HG03439 (cell line): ENCODE data around the gene VGLL4.

Experiments
- ATAC-seq: cut with Tn5 transposase; IDR thresholded peaks from one replicate; pipeline ENCODE4 v1.9.1; 2021; ENCODE audit warnings: mild to moderate bottlenecking, moderate library complexity; ENCODE audit not compliant: unreplicated experiment

Gene VGLL4

DNA sequence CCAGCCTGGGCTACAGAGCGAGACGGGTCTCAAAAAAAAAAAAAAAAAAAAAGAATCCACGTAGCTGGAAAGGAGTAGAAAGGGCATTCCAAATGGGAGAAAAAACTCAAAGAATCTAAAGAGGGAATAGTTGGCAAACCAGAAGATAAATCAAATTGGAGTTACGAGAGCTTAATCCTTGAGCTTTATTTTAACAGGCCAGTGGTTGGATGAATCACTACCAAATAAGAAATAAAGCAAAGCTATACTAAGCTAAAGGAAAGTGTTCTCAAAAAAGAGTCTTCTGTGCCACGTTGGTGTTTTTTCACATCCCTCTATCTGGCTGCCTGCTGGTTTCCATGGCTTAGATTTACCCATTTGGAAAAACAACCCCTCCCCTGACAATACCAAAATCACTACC is 14.0 kb downstream of the VGLL4 start:
- ATAC-seq: no peak

DNA sequence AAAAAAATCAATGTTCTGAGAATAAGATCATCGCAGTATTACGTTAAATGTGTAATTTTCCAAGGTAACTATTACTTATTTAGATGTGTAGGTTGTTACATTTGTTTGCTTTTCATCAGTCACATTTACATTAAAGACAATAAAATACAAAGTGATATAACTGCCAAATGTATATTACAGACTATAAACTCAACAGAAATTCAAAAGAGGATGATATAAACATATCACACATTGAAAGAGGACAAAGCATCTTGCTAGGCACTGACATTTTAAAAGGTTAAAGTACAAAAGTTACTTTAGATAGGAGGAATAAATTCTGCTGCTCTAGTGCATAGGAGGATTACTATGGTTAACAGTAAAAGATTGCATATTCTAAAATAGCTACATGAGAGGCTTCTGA is 16.1 kb downstream of the VGLL4 start:
- ATAC-seq: no peak

DNA sequence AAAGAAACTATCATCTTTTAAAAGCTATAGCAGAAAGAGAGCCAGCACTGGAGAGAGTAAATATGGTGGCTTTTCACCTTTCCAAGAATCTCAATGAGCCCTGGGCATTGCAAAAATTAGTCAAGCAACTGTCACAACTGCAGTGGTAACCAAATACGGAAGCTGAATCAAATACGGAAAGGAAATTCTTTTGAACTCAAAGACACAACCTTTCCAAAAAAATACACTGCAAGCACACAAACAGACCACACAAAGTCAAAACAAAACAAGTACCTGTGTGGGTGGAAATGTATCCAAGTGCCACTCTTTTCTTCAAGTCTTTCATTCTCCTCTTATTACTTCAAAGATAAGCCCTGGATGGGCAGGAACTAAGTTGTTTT is 17.6 kb downstream of the VGLL4 start:
- peak; percentile 70 for ATAC-seq

DNA sequence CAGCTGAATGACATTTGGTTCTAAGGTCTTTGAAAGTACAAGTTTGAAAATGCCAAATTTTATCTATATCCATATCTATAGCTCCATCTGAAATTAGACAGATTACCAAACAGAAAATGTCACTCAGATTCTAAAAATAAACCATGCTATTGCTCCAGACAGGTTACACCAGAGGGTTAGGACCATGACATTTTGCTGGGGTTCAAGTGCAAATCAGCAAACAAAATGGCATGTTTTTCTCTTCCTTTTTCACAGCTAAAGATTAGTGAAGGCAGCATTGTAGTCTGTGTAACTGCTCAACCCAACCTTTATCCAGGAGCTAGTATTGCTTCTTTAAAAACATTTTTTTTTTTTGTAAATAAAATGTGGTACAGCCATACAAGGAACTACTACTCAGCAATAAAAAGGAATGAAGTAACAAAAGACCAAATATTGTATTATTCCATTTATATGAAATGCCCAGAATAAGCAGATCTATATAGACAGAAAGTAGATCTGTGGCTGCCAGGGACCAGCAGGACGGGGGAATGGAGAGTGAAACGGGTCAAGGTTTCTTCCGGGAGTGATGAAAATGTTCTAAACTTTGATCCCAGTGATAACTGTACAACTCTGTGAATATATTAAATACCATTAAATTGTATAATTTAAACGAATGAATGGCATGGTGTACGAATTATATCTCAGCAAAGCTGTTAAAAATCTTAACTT is 18.2 kb downstream of the VGLL4 start:
- no peak for ATAC-seq

DNA sequence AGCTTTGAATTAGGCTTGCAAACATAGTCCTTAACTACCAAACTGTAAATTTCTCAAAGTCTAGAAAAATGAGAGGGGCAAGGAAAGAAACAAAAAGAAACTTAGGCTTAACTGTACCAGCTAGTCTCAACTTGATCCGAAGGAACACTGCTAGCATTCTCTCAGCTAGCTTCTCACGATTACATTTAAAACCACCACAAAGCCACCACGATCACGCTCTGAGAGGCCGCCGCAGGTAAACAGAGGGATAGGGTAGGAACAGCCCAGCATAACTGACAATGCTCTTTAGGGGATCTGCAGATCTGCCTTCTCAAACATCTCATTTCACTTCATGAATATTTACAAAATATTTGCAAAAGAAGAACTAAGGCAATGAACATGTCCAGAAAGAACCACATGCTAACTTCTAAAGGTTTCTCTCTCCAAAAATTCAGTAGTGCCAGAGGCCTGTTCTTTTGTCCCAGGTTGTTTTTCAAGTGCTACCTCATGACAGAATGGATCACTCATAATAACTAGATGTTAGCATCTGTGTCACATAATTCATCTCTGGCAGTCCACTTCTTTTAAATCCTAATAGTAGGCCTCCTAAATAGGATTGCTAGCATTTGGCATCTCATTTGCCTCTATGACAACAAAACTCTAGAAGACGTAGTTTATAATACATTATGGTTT is 18.9 kb downstream of the VGLL4 start:
- ATAC-seq: no peak

DNA sequence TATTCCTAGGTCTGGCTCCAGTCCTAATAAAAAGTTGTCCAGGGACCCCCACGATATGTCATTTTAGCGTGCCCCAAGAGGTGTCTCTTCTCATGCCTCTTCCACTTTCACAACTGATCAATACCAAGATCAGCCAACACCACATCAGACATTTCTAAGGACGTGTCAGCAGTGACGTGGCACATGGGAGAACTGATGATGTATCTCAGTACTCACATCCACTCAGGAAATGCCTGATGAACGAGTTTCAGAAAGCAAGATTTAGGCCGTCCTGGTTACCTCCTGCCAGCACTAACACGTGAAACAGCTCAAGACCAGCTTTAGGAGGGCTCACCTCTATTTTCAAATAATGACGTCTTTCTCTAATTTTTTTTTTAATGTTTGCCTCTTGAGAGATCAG is 19.6 kb downstream of the VGLL4 start:
- ATAC-seq: no peak

DNA sequence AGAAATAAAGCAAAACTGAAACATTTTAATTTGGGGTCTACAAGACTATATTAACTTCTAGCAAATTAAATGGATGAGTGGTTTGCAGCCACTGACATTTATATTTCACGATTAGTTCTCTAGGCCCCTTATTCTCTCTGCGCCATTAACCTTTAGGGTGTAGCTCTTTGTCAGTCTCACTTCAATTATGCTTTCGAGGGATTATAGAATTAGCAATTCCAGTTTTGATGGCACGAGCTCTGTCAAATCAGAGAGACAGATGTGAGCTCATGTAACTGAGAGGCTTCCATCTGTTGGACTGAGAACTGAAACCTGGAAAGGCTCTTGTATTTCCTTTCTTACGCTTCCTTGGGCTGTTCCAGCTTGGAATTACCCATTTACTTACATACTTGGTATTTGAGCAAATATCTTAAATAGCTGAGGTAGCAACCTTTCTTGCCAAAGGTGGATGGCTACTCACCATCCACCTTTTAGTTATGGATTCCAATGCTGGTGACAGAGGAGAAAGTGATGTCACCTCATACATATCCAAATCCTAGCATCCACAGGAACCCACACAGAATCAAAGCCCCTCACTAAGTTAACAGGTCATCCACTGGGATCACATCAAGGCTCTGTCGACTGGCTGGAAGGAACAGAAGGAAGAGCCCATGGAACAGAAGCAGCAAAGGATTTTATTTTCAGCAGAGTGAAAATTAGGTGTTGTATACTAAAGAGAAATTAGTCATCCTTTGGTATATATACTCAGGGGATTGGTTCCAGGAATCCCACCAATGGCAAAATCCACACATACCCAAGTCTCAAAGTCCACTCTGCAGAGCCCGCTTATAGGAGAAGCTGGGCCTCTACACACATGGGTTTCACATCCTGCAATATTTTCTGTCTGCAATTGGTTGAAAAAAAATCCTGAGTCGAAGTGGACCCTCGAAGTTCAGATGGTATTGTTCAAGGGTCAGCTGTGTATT is 20.8 kb downstream of the VGLL4 start:
- ATAC-seq: no peak

DNA sequence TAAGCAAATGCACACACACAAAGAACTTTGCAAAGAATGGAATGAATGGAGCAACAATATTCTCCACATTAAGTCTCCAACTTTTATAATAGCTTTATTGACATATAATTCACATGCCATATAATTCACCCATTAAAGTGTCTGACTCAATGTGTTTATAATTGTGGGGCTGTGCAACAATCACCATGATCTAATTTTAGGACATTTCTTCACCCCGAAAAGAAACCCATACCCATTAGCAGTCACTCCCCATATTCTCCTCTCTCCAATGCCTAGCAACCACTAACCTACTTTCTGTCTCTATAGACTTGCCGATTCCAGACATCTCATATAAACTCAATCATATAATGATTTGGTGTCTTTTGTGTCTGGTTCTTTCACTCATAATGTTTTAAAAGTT is 22.6 kb downstream of the VGLL4 start:
- ATAC-seq: no peak

DNA sequence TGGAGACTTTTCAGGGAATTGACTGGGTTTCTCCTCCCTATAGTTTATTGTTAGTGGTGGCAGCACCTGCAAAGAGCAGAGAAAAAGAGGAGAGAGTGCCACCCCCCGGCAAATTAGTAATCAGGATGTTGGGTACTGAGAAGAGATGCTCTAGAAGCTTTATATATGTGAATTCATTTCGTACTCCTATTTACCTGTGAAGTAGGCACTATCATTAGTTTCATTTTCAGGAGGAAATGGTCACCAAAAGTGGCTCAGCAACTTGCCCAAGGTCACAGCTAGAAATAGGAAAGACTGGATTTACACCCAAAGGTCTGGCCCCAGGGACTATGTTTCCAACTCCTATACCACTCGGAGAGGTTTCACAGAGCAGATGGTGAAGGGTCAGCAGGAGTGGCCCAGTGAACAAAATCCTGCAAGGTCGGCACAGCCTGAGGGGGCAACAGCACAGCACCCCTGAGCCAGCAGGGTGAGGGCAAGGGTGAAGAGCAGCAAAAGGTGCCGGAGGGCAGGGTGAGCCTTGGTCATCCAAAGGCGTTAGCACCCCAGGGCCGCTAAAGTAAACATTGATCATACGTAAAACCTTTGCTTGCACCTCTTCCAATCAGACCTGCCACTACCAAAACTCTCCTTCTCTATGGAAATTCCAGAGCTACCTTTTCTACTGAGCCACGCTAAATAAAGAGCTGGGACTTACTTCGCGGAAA is 23.6 kb downstream of the VGLL4 start:
- ATAC-seq: no peak

DNA sequence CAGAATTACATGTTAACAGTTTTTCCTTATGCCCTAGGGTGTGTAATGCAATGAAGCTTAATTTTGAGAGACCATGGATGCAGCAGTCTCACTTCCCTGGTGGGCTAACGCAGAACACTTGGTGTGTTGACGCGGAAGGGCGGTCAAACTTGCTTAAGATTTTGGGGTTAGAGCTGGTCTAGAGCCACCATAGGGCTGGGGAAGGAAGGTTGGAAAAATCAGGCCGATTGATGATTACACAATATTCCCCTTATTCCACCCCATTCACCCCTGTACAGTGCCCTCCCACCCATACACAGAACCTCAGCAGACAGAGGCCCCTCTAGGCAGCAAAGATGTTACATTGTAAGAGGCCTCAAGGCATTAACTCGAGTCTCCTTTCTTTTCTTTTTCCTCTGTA is 24.3 kb downstream of the VGLL4 start:
- ATAC-seq: no peak

DNA sequence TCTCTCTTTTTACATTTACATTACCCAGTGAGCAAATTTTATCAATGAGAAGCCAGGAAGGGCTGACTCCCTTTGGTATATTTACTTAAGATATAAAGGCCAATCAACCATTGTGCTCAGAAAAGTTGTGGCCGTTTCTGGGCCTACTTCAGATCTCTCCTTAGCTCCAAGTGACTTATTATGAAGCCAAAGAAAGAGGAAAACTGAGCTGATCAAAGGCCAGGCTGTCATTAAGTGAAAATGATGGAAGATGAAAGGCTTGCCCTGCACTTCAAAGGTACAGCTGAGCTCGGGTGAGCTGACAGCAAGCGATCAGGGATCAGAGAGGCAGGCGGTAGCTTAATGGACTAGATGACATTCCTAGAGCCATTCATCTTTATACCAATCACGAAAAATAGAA is 24.8 kb downstream of the VGLL4 start:
- ATAC-seq: no peak

DNA sequence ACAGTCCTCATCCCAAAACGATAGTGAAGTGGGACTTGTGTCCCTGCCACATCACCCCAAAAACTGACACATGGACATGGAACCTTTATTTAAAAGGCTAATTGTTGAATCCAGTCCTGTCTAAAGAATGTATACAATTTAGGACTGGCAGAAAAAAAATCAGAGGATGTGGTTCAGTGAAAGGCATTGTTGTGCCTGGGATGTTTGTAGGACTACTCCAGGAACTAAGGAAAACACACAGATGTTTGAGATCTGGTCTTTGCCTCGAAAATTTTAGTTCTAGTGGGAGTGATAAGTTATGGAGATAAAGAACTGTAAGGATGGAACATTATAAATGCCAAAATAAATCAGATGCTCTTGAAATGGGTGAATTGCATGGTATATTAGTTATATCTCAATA is 27.2 kb downstream of the VGLL4 start:
- ATAC-seq: no peak

DNA sequence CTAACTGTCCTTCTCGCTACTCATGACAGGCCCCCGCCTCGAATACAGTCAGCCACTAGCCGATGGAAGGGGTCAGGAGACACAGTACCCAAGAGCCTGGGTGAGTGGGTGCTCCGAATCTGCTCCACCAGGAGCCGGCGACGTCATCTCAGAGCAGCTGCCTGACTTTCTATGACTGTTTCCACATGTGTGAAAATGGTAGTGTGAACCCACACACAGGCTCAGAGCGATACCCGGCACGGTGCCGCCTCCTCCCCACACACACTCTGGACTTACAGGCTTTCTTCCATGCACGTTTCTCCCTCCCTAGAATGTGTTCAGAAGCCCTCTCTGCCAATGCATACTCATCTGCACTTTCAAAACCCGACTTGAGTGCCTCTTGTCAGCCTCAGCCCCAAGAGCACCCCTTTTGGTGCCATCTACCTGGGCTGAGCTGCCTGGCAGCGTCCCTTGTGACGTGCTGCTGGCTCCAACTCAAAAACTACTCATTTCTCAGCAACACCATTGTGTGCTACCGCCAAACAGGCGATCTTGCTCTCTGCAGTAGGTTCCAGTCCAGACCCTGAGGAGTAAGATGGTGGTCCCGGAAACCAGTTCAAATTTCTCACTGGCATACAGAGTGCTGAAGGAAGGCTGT is 29.7 kb downstream of the VGLL4 start:
- no peak for ATAC-seq

DNA sequence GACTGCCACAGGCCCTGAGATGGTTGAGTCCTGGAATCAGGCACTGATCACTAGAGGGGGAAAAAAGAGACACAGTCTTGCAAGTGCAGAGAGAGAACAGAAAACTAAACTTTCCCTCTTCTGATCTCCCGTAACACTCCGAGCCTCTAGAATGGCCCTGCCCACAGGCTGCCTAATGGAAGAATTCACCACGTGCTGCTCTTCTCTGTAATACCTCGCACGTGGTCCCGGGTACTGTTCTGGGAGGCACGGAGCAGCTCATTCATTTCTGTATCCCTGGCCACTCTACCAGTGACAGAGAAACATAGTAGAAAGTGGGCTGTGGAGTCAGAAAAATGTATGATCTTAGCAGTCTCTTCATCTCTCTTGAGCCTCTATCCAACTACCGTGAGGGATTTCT is 30.4 kb downstream of the VGLL4 start:
- no peak for ATAC-seq

DNA sequence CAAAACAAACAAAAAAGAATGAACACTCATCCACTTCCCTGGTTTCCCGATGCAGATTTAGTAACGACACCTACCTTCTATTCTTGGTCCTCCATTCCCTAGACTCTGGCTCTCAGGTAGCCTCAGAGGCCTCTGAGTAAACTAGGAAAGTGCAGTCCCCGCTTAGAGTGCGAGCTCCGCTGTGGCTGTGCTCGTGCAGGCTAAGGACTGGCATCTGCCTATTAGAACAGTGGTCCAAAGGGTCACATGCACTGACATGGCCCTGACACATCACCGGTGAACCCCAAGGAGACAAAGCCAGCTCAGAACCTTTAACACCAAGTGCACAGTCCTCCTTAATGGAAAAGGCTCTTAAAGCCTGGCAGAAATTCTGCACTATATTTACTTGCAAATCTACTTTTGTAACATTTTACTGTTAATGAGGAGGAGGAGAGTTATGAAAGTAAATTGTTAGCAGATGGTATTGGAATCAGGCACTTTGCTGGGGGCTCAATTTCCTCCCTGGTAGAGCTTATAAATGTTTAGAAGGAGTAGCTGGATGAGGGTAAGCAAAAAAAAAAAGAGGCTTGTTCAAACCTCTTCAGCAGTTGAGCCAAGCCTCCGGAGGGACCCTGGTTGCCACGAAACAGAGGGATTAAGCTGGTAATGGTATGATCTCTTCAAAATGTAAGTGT is 31.1 kb downstream of the VGLL4 start:
- ATAC-seq: no peak

DNA sequence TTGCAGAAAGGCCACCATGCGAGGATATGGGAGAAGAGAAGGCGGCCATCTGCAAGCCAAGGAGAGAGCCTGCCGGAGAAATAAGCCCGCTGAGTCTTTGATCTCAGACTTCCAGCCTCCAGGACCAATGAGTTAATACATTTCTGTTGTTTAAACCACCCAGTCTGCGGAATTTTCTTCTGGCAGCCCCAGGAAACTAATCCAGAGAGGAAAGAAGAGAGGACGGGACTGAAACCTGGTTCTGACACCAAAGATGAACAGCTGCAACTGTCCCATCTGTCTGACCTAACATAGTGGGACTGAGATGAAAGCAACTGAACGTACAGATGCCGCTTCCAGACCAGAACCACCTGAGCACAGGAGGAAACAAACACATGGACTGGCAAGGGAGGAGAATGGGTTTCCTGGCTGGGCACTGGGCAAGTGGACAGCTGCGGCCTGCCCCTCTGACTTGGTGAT is 32.3 kb downstream of the VGLL4 start:
- no peak for ATAC-seq

DNA sequence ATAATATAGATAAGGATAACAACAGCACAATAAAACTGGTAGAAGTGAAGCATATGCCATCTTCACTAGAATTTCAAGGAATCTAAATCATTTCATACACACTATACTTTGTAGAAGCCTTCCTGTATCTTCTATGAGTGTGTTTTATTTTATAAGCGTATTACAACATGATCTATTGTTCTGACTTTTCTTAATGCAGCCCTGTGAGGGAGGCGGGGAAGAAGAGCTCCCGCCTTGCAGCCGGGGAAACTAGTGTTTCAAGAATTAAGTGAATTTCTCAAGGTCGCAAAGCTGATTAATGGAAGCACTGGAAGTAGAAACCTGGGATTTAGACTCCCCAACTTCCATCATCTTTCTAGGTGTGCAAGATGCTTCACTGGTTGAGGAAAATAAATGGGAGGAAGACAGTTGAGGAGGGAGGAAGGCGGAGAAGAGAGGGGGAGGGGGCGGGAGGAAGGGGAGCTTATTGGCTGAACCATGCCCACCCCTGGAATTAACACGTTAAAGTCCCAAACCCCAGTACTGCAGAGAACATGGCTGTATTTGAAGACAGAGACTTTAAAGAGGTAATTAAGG is 32.9 kb downstream of the VGLL4 start:
- no peak for ATAC-seq

DNA sequence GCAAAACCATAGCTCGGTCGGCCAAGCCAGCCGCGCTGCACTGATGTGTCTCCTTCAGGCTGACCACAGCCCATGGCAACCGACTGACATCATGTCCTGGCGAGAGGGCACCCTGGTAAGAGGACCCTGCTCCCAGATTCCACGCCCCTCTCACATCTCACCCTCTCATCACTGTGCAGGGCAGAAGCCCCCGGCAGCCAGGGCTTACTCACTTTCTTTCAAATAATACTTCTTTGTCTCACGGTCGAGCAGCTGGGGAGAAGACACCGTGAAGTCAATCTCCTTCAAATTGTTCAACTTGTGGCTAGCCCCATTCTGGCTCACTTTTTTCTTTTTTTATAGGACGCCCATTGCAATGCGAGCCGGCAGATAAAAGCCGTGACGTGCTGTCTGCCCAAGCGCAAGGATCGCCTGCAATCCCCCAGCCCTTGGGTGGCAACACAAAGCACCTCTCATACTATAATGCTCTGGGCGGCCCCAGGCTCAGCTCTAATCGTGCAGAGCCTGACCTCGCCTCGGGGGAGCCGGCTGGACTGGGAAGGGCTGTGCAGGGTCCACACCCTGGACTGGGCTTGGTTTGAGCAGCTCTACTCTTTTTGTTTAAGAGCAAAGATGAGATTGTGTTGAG is 33.6 kb downstream of the VGLL4 start:
- ATAC-seq: no peak

DNA sequence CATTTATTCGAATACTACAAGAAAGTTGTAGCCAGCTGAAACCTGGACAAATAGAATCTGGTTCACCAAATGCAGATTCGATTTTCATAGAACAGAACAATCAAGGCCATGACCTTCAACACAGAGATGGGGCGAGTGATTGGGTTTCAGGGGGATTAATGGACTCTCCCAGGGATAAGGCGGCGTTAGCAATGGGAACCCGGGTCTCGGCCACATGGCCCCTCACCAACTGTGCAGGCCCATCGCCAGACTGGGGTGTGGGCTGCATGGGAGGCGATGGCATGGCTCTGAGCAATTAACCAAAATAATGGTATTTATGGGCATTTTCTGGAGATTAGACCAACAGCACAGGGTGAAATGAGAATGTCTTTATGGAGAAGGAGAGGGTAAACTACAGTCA is 34.2 kb downstream of the VGLL4 start:
- no peak for ATAC-seq
